OCI-LY1 (cell line): ENCODE measurements around the gene LCOR.

Source experiments
- H2AFZ ChIP-seq: fragments of 200-600 bp; sonication (generic), shearing (Covaris generic); 2 replicates; pipeline ENCODE4 v1.6.0; 2014; ENCODE audit warnings: antibody characterized with exemption, mild to moderate bottlenecking, low read length
- H3F3A ChIP-seq: fragments of 200-600 bp; sonication (generic), shearing (Covaris generic); 2 replicates; pipeline ENCODE4 v1.6.0; 2014; ENCODE audit warnings: mild to moderate bottlenecking, antibody characterized with exemption, low read length, moderate library complexity; ENCODE audit not compliant: insufficient read depth
- H3K27ac ChIP-seq: fragments of 200-600 bp; sonication (generic); 2 replicates; pipeline ENCODE4 v1.5.1; 2014; ENCODE audit warnings: low read length, mixed run types, mild to moderate bottlenecking, low read depth; ENCODE audit not compliant: poor library complexity, severe bottlenecking
- H3K27me3 ChIP-seq: fragments of 200-600 bp; sonication (generic); 2 replicates; pipeline ENCODE4 v1.6.0; 2014; ENCODE audit warnings: antibody characterized with exemption, mild to moderate bottlenecking, low read length, moderate library complexity; ENCODE audit not compliant: insufficient read depth
- H3K36me3 ChIP-seq: fragments of 200-600 bp; sonication (generic); 2 replicates; pipeline ENCODE4 v1.6.1; 2014; ENCODE audit warnings: mild to moderate bottlenecking, antibody characterized with exemption, low read length, moderate library complexity, mixed read lengths; ENCODE audit not compliant: insufficient read depth
- H3K4me1 ChIP-seq: fragments of 200-600 bp; sonication (generic); 2 replicates; pipeline ENCODE4 v1.5.1; 2014; ENCODE audit warnings: mild to moderate bottlenecking, low read length, moderate library complexity; ENCODE audit not compliant: insufficient read depth, severe bottlenecking
- H3K4me2 ChIP-seq: fragments of 200-600 bp; sonication (generic), shearing (Covaris generic); 2 replicates; pipeline ENCODE4 v1.6.1; 2014; ENCODE audit warnings: low read length
- H3K4me3 ChIP-seq: fragments of 200-600 bp; sonication (generic); 2 replicates; pipeline ENCODE4 v1.5.1; 2014; ENCODE audit warnings: low read length, low read depth, mild to moderate bottlenecking, mixed read lengths; ENCODE audit not compliant: poor library complexity, severe bottlenecking
- H3K79me2 ChIP-seq: fragments of 200-600 bp; shearing (Covaris generic); 2 replicates; pipeline ENCODE4 v1.6.1; 2016; ENCODE audit warnings: mixed run types, low read length, mixed read lengths; ENCODE audit not compliant: insufficient read depth
- H3K9ac ChIP-seq: fragments of 200-600 bp; sonication (generic), shearing (Covaris generic); 2 replicates; pipeline ENCODE4 v1.6.1; 2014; ENCODE audit warnings: mild to moderate bottlenecking, low read length, mixed read lengths
- H3K9me2 ChIP-seq: fragments of 200-600 bp; sonication (generic), shearing (Covaris generic); 2 replicates; pipeline ENCODE4 v1.6.1; 2014; ENCODE audit warnings: low read depth, mild to moderate bottlenecking, low read length, mixed read lengths
- H3K9me3 ChIP-seq: fragments of 200-600 bp; shearing (Covaris generic); 2 replicates; pipeline ENCODE4 v1.6.1; 2014; ENCODE audit warnings: low read length, mixed read lengths
- H4K20me1 ChIP-seq: fragments of 200-600 bp; sonication (generic), shearing (Covaris generic); 2 replicates; pipeline ENCODE4 v1.6.0; 2016; ENCODE audit warnings: mild to moderate bottlenecking, low read length; ENCODE audit not compliant: insufficient read depth
- EZH2 ChIP-seq: fragments of 200-600 bp; sonication (generic), shearing (Covaris generic); IDR thresholded peaks from 2 replicates; pipeline ENCODE4 v1.8.0; 2017; ENCODE audit warnings: borderline replicate concordance, mixed run types, mild to moderate bottlenecking, antibody characterized with exemption, low read length, moderate library complexity, mixed read lengths
- TF ChIP-seq, protein P1 (sequence below): fragments of 200-600 bp; sonication (generic), shearing (Covaris generic); IDR thresholded peaks from 2 replicates; pipeline ENCODE4 v1.5.1; 2017; ENCODE audit warnings: mild to moderate bottlenecking, antibody characterized with exemption, low read length, moderate library complexity, mixed read lengths

LCOR gene

GRCh38 chr10:97017474-97017903 is 185.4 kb downstream of the LCOR start:
- Histone ChIP-seq H3K4me3 (no peak overlapping the region), H3K79me2 (no peaks in the 10 kb centered on the region), H3K9ac (no peak overlapping the region), H3K9me3 (no peaks in the 10 kb centered on the region), H2AFZ (no peak overlapping the region), H3K27me3 (no peaks in the 10 kb centered on the region), H3K4me2 (no peak overlapping the region), H3F3A (no peaks in the 10 kb centered on the region), H4K20me1 (no peaks in the 10 kb centered on the region), H3K4me1 (peaks cover 23% of the 10 kb centered on the region), H3K36me3 (no peaks in the 10 kb centered on the region), H3K9me2 (no peaks in the 10 kb centered on the region), H3K27ac (no peak overlapping the region)
- TF ChIP-seq, protein P1, sequence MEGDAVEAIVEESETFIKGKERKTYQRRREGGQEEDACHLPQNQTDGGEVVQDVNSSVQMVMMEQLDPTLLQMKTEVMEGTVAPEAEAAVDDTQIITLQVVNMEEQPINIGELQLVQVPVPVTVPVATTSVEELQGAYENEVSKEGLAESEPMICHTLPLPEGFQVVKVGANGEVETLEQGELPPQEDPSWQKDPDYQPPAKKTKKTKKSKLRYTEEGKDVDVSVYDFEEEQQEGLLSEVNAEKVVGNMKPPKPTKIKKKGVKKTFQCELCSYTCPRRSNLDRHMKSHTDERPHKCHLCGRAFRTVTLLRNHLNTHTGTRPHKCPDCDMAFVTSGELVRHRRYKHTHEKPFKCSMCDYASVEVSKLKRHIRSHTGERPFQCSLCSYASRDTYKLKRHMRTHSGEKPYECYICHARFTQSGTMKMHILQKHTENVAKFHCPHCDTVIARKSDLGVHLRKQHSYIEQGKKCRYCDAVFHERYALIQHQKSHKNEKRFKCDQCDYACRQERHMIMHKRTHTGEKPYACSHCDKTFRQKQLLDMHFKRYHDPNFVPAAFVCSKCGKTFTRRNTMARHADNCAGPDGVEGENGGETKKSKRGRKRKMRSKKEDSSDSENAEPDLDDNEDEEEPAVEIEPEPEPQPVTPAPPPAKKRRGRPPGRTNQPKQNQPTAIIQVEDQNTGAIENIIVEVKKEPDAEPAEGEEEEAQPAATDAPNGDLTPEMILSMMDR, result no peak
- TF ChIP-seq EZH2, result no peak

DNA sequence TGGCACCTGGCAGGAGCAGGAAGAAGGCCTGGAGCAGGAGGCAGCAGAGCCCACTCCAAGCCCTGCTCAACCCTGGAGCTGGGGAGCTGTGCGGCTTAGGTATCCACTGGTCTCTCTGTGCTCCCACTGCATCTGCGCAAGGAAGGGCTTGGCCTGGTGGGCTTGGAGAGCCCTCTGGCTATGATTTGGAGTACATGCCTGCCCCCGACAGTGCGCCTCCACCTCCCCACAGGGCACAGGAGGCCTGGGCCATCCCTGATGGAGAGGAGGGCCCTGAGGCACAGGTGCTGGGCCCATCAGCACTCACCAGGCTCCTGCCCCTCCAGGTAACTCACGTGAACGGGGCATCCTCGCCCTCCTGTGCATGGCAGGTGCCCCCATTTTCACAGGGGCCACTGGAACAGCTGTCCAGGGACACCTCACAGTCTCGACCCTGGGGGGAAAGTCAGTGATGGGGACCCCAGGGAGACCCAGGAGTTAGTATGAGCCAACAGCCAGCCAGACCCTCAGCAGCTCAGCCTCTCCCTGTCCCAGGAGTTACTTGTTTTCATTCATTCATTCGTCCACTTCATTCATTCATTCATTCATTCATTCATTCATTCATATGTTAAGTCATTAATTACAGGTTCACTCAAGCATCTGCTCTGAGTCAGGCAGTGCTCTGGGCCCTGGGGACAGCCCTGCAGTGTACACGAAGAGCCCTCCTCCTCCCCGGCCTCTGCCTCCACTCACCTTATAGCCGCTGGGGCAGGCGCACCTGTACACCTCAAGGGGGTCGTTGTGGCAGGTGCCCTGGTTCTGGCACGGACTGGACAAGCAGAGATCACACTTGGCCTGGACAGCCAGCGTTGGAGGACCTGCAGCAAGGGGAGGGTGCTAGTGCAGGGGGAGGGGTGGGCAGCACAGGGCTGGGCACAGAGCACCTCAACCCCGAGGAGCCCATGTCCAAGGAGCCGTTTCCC is 186.4 kb downstream of the LCOR start:
- Histone ChIP-seq H3K9me3 (no peaks in the 10 kb centered on the region), H3K79me2 (no peaks in the 10 kb centered on the region), H3K4me3 (no peak overlapping the region), H3F3A (no peaks in the 10 kb centered on the region), H3K4me2 (no peak overlapping the region), H3K9ac (no peak overlapping the region), H3K9me2 (no peaks in the 10 kb centered on the region), H3K27ac (no peak overlapping the region), H3K36me3 (no peaks in the 10 kb centered on the region), H4K20me1 (no peaks in the 10 kb centered on the region), H3K27me3 (no peaks in the 10 kb centered on the region), H3K4me1 (peaks cover 23% of the 10 kb centered on the region), H2AFZ (no peak overlapping the region)
- TF ChIP-seq, protein P1, result no peak
- no peak for TF ChIP-seq EZH2

GRCh38 chr10:97019213-97019844 is 187.2 kb downstream of the LCOR start:
- Histone ChIP-seq H3K9me3 (no peaks in the 10 kb centered on the region), H3F3A (no peaks in the 10 kb centered on the region), H3K79me2 (no peaks in the 10 kb centered on the region), H3K4me2 (no peak overlapping the region), H3K9ac (no peak overlapping the region), H3K9me2 (no peaks in the 10 kb centered on the region), H3K36me3 (no peaks in the 10 kb centered on the region), H3K27me3 (no peaks in the 10 kb centered on the region), H3K4me3 (no peak overlapping the region), H3K4me1 (peaks cover 30% of the 10 kb centered on the region), H3K27ac (no peak overlapping the region), H4K20me1 (no peaks in the 10 kb centered on the region), H2AFZ (no peak overlapping the region)
- no peak for TF ChIP-seq EZH2
- TF ChIP-seq, protein P1, result no peak
